NB4 (cell line): ENCODE measurements around the gene STARD3NL.

Experiments
- POLR2A ChIP-seq: IDR thresholded peaks from 2 replicates; pipeline ENCODE4 v1.6.1; 2011; ENCODE audit warnings: mild to moderate bottlenecking; ENCODE audit not compliant: insufficient read length; ENCODE audit errors: extremely low read depth
- TF ChIP-seq, protein P1 (sequence below): IDR thresholded peaks from one replicate; pipeline ENCODE4 v1.5.1; 2012; ENCODE audit warnings: low read depth, low read length
- TF ChIP-seq, protein P2 (sequence below): IDR thresholded peaks from 2 replicates; pipeline ENCODE4 v1.6.1; 2011; ENCODE audit warnings: low read depth, low read length

DNA sequence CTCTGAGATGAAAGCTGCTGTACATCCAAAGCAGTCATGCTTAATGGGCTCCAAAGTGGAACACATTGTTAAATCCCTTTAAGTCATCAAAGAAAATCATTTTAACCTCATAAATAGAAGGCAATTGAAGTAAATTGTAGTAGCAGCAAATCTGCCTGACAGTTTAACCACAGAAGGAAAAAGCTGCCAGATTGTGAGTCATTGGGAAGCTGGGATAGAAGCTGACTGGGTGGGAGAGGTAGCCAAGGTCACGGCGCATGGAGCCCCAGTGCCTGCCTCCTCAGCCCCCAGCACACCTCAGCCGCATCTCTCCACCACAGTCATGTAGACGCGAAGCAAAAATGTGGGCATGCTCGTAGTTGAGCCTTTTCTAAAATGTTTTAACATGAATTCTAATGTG lies 51.3 kb downstream of the STARD3NL start:
- TF ChIP-seq POLR2A, result no peak
- TF ChIP-seq, protein P1, sequence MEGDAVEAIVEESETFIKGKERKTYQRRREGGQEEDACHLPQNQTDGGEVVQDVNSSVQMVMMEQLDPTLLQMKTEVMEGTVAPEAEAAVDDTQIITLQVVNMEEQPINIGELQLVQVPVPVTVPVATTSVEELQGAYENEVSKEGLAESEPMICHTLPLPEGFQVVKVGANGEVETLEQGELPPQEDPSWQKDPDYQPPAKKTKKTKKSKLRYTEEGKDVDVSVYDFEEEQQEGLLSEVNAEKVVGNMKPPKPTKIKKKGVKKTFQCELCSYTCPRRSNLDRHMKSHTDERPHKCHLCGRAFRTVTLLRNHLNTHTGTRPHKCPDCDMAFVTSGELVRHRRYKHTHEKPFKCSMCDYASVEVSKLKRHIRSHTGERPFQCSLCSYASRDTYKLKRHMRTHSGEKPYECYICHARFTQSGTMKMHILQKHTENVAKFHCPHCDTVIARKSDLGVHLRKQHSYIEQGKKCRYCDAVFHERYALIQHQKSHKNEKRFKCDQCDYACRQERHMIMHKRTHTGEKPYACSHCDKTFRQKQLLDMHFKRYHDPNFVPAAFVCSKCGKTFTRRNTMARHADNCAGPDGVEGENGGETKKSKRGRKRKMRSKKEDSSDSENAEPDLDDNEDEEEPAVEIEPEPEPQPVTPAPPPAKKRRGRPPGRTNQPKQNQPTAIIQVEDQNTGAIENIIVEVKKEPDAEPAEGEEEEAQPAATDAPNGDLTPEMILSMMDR, result no peak
- TF ChIP-seq, protein P2, sequence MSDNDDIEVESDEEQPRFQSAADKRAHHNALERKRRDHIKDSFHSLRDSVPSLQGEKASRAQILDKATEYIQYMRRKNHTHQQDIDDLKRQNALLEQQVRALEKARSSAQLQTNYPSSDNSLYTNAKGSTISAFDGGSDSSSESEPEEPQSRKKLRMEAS, result no peak
